ENCODE data around the gene IFT88.

IFT88 gene

GRCh38 chr13:20667857-20668437, 101.0 kb downstream of the IFT88 start:
- TF ChIP-seq CTCF (IDR thresholded peaks at IDR 0.05), result no peak

GRCh38 chr13:20669162-20669561, 102.2 kb downstream of the IFT88 start:
- TF ChIP-seq CTCF (IDR thresholded peaks at IDR 0.05), result no peak

- TF ChIP-seq CTCF (IDR thresholded peaks at IDR 0.05), result no peak
Observed at GRCh38 chr13:20671789-20672188, 104.8 kb downstream of the IFT88 start.

GRCh38 chr13:20672772-20673171, 105.8 kb downstream of the IFT88 start:
- TF ChIP-seq CTCF (IDR thresholded peaks at IDR 0.05), result no peak

GRCh38 chr13:20673715-20674114, 106.8 kb downstream of the IFT88 start:
- no peak for TF ChIP-seq CTCF (IDR thresholded peaks at IDR 0.05)

GRCh38 chr13:20676213-20676612, 109.3 kb downstream of the IFT88 start:
- no peak for TF ChIP-seq CTCF (IDR thresholded peaks at IDR 0.05)

GRCh38 chr13:20679879-20680278, 112.9 kb downstream of the IFT88 start:
- no peak for TF ChIP-seq CTCF (IDR thresholded peaks at IDR 0.05)
